ENCODE data around the gene CDH5. TPM values are rescaled to one million over a fixed set of nuclear protein-coding genes. Genes with fewer than 3 reads are reported as not detected.

Gene CDH5
- polyA plus RNA-seq, 1 donor = 20.2 TPM

DNA sequence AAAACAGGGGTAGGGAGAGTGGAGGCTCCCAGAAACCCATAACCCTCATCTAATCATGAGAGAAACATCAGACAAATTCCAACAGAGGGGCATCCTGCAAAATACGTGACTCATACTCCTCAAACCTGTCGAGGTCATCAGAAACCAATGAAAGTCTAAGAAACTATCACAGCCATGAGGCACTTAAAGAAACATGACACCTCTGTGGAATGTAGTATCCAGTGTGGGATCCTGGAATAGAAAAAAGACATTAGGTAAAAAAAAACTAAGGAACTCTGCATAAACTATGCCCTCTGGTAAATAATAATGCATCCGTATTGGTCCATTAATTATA lies 16.4 kb downstream of the CDH5 start:
- H3K9me3 ChIP-seq (ENCODE audit: control insufficient read depth, low read depth, low read length) = peaks cover 3% of the 10 kb centered on the region
- H3K36me3 ChIP-seq (ENCODE audit: control insufficient read depth, insufficient read depth, low read length) = no peaks in the 10 kb centered on the region
- no peak overlapping the region for H3K4me3 ChIP-seq (ENCODE audit: low read length)
- H3K4me1 ChIP-seq (ENCODE audit: control insufficient read depth, insufficient read depth, low read length) = no peaks in the 10 kb centered on the region
- 83% methylated on average over 1 of the region's 3 CpGs for WGBS (ENCODE audit: insufficient coverage, low lambda C conversion rate)
- H3K27me3 ChIP-seq (ENCODE audit: control insufficient read depth, insufficient read depth, low read length) = no peaks in the 10 kb centered on the region
- DNase-seq = no peak
- no peak overlapping the region for H3K27ac ChIP-seq (ENCODE audit: low read length)

- H3K36me3 ChIP-seq (ENCODE audit: control insufficient read depth, insufficient read depth, low read length) = no peaks in the 10 kb centered on the region
- H3K27ac ChIP-seq (ENCODE audit: low read length) = no peak overlapping the region
- peaks cover 3% of the 10 kb centered on the region for H3K9me3 ChIP-seq (ENCODE audit: control insufficient read depth, low read depth, low read length)
- 67% methylated on average over 1 of the region's 4 CpGs for WGBS (ENCODE audit: insufficient coverage, low lambda C conversion rate)
- H3K27me3 ChIP-seq (ENCODE audit: control insufficient read depth, insufficient read depth, low read length) = no peaks in the 10 kb centered on the region
- no peak for DNase-seq
- H3K4me3 ChIP-seq (ENCODE audit: low read length) = no peak overlapping the region
- H3K4me1 ChIP-seq (ENCODE audit: control insufficient read depth, insufficient read depth, low read length) = no peaks in the 10 kb centered on the region
Observed at GRCh38 chr16:66383551-66383950, 17.1 kb downstream of the CDH5 start.

- no CpG with 5 or more reads among the region's 4 CpGs for WGBS (ENCODE audit: insufficient coverage, low lambda C conversion rate)
Observed at GRCh38 chr16:66385415-66385814, 18.9 kb downstream of the CDH5 start.

GRCh38 chr16:66386629-66387622 lies 20.4 kb downstream of the CDH5 start:
- no peaks in the 10 kb centered on the region for H3K4me1 ChIP-seq (ENCODE audit: control insufficient read depth, insufficient read depth, low read length)
- no peaks in the 10 kb centered on the region for H3K27me3 ChIP-seq (ENCODE audit: control insufficient read depth, insufficient read depth, low read length)
- H3K4me3 ChIP-seq (ENCODE audit: low read length) = no peak overlapping the region
- H3K9me3 ChIP-seq (ENCODE audit: control insufficient read depth, low read depth, low read length) = no peaks in the 10 kb centered on the region
- H3K27ac ChIP-seq (ENCODE audit: low read length) = no peak overlapping the region
- DNase-seq = no peak
- H3K36me3 ChIP-seq (ENCODE audit: control insufficient read depth, insufficient read depth, low read length) = no peaks in the 10 kb centered on the region
- no CpG with 5 or more reads among the region's 20 CpGs for WGBS (ENCODE audit: insufficient coverage, low lambda C conversion rate)

More at GRCh38 chr16:66385415-66385814, 18.9 kb downstream of the CDH5 start:
- no peaks in the 10 kb centered on the region for H3K27me3 ChIP-seq (ENCODE audit: control insufficient read depth, insufficient read depth, low read length)
- no peak overlapping the region for H3K27ac ChIP-seq (ENCODE audit: low read length)
- no peaks in the 10 kb centered on the region for H3K36me3 ChIP-seq (ENCODE audit: control insufficient read depth, insufficient read depth, low read length)
- DNase-seq = no peak
- H3K9me3 ChIP-seq (ENCODE audit: control insufficient read depth, low read depth, low read length) = no peaks in the 10 kb centered on the region
- no peak overlapping the region for H3K4me3 ChIP-seq (ENCODE audit: low read length)
- no peaks in the 10 kb centered on the region for H3K4me1 ChIP-seq (ENCODE audit: control insufficient read depth, insufficient read depth, low read length)

DNA sequence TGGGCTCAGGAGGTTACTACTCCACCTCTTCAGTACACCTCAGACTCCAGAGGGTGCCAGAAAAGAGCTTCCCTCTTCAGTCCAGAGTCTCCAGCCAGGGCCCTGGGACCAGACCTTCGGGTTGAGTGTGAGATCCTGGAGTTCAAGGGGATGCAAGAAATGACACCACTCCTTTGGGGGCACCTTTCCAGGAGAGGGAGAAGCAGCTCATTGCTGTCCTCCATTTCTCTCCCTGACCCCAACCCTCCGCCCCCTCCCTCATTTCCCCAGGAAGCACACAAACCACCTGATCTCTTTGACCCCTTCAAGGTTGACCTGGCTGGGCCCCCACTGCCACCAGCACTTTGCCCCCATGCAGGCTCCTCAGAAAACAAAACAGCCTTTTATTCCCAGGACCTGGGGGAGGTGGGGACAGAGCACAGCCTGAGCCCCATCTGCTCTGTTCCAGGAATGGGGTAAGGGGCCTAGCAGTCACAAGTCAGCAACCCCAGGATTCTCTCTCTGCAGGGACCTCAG lies 21.4 kb downstream of the CDH5 start:
- Histone ChIP-seq H3K9me3 (ENCODE audit: control insufficient read depth, low read depth, low read length) (no peaks in the 10 kb centered on the region), H3K27me3 (ENCODE audit: control insufficient read depth, insufficient read depth, low read length) (no peaks in the 10 kb centered on the region), H3K4me1 (ENCODE audit: control insufficient read depth, insufficient read depth, low read length) (no peaks in the 10 kb centered on the region), H3K4me3 (ENCODE audit: low read length) (no peak overlapping the region), H3K27ac (ENCODE audit: low read length) (no peak overlapping the region), H3K36me3 (ENCODE audit: control insufficient read depth, insufficient read depth, low read length) (no peaks in the 10 kb centered on the region)
- no peak for DNase-seq
- WGBS (ENCODE audit: insufficient coverage, low lambda C conversion rate) = no CpG with 5 or more reads among the region's 2 CpGs

DNA sequence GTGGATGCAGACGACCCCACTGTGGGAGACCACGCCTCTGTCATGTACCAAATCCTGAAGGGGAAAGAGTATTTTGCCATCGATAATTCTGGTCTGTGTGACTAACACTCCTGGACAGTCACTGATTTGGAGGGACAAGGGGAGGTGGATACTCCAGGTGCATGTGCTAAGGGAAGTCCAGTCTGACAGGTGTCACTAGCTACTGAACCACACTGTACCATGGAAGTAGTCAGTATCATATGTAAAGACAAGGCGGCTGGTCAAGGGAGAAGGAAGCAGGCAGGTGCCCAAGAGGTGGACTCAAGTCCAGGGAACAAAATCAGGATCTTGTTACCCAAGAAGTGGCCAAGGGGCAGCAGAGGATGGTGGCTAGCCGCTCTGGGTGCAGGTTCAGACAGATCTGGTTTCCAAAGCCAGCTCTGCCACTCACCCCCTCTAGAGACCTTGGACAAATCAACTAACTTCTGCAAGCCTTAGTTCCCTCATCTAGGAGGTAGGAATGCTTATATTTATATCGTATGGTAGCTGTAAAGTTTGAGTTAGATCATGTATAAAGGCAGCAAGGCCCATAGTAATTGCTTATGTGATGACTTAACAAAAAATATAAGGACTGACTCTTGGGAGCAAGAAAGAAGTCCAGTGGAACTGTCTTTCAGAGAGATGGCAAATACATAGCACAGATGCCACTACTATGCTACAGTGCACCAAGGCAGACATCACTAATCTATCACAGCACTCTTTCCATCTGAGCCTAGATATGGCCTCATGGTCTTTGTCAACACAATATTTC lies 22.1 kb downstream of the CDH5 start:
- H3K4me1 ChIP-seq (ENCODE audit: control insufficient read depth, insufficient read depth, low read length) = no peaks in the 10 kb centered on the region
- H3K27me3 ChIP-seq (ENCODE audit: control insufficient read depth, insufficient read depth, low read length) = no peaks in the 10 kb centered on the region
- H3K36me3 ChIP-seq (ENCODE audit: control insufficient read depth, insufficient read depth, low read length) = no peaks in the 10 kb centered on the region
- no peak overlapping the region for H3K4me3 ChIP-seq (ENCODE audit: low read length)
- H3K9me3 ChIP-seq (ENCODE audit: control insufficient read depth, low read depth, low read length) = no peaks in the 10 kb centered on the region
- 90% methylated on average over 2 of the region's 6 CpGs for WGBS (ENCODE audit: insufficient coverage, low lambda C conversion rate)
- DNase-seq = no peak
- no peak overlapping the region for H3K27ac ChIP-seq (ENCODE audit: low read length)

DNA sequence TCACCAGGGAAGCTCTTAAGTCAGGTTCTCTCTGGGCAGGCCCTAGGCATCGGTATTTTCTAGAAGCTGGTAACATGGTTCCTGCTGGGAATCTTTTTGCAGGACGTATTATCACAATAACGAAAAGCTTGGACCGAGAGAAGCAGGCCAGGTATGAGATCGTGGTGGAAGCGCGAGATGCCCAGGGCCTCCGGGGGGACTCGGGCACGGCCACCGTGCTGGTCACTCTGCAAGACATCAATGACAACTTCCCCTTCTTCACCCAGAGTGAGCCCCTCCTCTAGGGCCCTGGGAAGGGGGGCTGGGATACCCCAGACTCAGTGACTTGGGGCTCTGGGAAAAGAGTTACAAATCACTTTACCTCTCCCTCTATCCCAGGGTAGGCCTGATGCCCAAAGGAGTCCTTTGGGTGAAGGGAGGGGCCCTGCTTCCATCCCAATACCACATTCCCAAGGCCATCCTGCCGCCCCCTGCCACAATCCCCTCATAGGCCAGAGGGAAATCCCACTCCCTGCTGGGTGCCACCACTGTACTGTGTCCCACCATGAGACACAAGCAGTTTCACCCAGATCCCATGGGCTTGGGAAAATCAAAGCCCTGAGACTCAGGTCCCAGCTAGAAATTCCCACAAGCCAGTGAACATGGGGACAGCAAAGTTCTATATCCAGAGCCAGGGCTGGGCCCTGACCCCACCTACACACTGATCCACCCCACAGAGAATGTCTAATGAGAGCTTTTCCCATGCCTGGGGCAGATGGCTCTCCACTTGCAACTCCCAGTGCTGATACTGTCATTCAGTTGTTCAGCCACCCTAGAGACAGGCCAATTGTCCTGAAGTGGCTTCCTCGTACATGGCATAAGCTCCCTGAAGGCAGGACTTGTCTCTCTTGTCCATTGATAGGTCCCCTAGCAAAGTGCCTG lies 23.0 kb downstream of the CDH5 start:
- Histone ChIP-seq H3K4me1 (ENCODE audit: control insufficient read depth, insufficient read depth, low read length) (no peaks in the 10 kb centered on the region), H3K36me3 (ENCODE audit: control insufficient read depth, insufficient read depth, low read length) (no peaks in the 10 kb centered on the region), H3K27ac (ENCODE audit: low read length) (no peak overlapping the region), H3K27me3 (ENCODE audit: control insufficient read depth, insufficient read depth, low read length) (no peaks in the 10 kb centered on the region), H3K9me3 (ENCODE audit: control insufficient read depth, low read depth, low read length) (no peaks in the 10 kb centered on the region), H3K4me3 (ENCODE audit: low read length) (no peak overlapping the region)
- no CpG with 5 or more reads among the region's 13 CpGs for WGBS (ENCODE audit: insufficient coverage, low lambda C conversion rate)
- no peak for DNase-seq

DNA sequence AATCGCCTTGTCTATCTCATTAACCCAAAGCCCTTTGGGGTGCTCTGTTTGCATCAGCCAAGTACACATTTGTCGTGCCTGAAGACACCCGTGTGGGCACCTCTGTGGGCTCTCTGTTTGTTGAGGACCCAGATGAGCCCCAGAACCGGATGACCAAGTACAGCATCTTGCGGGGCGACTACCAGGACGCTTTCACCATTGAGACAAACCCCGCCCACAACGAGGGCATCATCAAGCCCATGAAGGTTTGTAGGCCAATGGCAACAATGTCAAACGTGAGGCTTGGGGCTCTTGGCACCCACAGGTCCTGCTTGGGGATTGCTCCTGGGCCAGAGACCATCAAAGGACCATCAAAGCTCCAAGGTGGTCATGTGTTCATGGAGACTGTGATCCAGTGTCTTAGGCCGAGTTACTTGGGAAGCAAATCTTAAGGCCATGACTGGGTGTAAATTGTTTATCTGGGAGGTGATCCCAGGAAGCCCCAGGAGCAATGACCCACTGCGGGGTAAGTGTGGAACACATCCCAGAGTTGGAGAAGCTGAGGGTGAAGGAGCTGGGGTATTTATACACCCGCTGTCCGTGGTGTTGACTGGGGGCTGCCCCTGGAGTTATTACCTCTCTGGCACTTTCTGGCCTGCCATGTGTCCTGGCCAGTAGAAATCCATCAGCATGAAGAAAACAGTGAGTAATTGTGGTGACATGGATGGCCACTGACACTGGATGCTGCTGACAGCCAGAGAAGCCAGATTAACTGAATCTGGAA lies 24.0 kb downstream of the CDH5 start:
- H3K27ac ChIP-seq (ENCODE audit: low read length) = no peak overlapping the region
- H3K27me3 ChIP-seq (ENCODE audit: control insufficient read depth, insufficient read depth, low read length) = no peaks in the 10 kb centered on the region
- no peak for DNase-seq
- H3K9me3 ChIP-seq (ENCODE audit: control insufficient read depth, low read depth, low read length) = no peaks in the 10 kb centered on the region
- WGBS (ENCODE audit: insufficient coverage, low lambda C conversion rate) = no CpG with 5 or more reads among the region's 14 CpGs
- no peaks in the 10 kb centered on the region for H3K36me3 ChIP-seq (ENCODE audit: control insufficient read depth, insufficient read depth, low read length)
- H3K4me3 ChIP-seq (ENCODE audit: low read length) = no peak overlapping the region
- no peaks in the 10 kb centered on the region for H3K4me1 ChIP-seq (ENCODE audit: control insufficient read depth, insufficient read depth, low read length)

DNA sequence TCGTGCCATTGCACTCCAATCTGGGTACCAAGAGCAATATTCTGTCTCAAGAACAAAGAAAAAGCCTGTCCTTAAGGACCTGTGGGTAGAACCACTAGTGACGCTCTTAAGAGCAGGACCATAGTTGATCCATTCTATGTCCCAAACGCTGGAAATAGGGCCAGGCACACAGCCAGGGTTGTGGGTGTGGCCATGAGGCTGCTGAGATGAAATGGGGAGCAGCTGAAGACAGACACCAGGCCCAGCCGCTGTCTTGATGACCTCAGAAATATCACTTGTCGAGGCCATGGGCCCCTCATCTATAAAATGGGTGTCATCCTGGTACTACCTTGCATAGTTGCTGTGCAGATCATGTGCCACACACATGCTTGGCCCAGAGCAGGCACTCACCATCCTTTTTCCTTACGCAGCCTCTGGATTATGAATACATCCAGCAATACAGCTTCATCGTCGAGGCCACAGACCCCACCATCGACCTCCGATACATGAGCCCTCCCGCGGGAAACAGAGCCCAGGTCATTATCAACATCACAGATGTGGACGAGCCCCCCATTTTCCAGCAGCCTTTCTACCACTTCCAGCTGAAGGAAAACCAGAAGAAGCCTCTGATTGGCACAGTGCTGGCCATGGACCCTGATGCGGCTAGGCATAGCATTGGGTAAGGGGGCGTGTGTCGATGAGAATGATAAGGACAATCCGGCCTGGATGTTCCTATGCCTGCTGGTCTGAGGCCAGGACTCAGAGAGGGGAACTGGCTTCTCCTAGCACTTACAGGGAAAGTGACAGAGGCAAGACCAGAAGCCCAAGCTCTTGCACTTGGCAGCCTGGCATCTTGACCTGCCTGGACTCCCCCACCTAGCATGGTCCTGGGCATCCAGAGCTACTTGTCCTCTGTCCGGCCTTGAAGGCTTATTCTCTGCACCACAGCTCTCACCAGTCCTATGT lies 25.5 kb downstream of the CDH5 start:
- DNase-seq = no peak
- no peak overlapping the region for H3K27ac ChIP-seq (ENCODE audit: low read length)
- no peaks in the 10 kb centered on the region for H3K9me3 ChIP-seq (ENCODE audit: control insufficient read depth, low read depth, low read length)
- WGBS (ENCODE audit: insufficient coverage, low lambda C conversion rate) = no CpG with 5 or more reads among the region's 18 CpGs
- H3K36me3 ChIP-seq (ENCODE audit: control insufficient read depth, insufficient read depth, low read length) = no peaks in the 10 kb centered on the region
- no peak overlapping the region for H3K4me3 ChIP-seq (ENCODE audit: low read length)
- H3K4me1 ChIP-seq (ENCODE audit: control insufficient read depth, insufficient read depth, low read length) = no peaks in the 10 kb centered on the region
- H3K27me3 ChIP-seq (ENCODE audit: control insufficient read depth, insufficient read depth, low read length) = peaks cover 4% of the 10 kb centered on the region
